Measurements from ENCODE around the gene ARIH2.

ARIH2 gene

DNA sequence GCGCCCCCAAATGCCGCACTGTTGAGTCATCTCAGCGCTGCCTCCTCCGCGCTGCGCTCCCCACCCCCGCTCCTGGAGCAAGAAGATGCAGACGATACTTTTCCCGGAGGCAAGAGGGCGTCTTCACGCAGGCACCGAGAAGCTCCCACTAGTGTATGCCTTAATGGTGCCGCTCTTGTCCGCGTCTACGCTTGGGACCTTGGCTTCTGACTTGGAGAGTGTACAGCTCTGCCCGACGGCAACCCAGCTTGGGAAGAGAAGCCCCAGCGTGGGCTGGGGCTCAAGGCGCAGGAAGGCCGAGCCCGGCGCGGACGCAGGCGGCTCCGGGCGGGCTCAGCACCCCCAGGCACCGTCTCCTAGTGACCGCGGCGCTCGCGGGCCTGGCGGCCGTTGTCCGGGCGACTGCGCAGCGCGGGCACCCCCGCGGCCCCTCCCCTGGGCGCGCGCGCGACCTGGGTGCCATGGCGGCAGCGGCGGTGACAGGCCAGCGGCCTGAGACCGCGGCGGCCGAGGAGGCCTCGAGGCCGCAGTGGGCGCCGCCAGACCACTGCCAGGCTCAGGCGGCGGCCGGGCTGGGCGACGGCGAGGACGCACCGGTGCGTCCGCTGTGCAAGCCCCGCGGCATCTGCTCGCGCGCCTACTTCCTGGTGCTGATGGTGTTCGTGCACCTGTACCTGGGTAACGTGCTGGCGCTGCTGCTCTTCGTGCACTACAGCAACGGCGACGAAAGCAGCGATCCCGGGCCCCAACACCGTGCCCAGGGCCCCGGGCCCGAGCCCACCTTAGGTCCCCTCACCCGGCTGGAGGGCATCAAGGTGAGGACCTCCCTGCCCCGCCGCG, 71.4 kb downstream of the ARIH2 start, which contains the start of gene P4HTM:
P4HTM (plus strand) TSS at position 446 of the 840 bp plus-strand sequence; CDS start at position 462, 16 bp downstream.
- Histone ChIP-seq H3K27me3 (ENCODE audit: insufficient read depth, low read length) (no peaks in the 10 kb centered on the region), H3K9me3 (ENCODE audit: low read length) (no peaks in the 10 kb centered on the region), H3K4me1 (ENCODE audit: insufficient read depth, low read length) (peaks cover 19% of the 10 kb centered on the region), H2AFZ (ENCODE audit: low read depth, low read length) (peak within 1 kb of the TSS; percentile 53), H3K4me3 (ENCODE audit: low read length) (peak within 1 kb of the TSS; percentile 65), H3K36me3 (ENCODE audit: insufficient read depth, low read length) (peaks cover 11% of the 10 kb centered on the region)

DNA sequence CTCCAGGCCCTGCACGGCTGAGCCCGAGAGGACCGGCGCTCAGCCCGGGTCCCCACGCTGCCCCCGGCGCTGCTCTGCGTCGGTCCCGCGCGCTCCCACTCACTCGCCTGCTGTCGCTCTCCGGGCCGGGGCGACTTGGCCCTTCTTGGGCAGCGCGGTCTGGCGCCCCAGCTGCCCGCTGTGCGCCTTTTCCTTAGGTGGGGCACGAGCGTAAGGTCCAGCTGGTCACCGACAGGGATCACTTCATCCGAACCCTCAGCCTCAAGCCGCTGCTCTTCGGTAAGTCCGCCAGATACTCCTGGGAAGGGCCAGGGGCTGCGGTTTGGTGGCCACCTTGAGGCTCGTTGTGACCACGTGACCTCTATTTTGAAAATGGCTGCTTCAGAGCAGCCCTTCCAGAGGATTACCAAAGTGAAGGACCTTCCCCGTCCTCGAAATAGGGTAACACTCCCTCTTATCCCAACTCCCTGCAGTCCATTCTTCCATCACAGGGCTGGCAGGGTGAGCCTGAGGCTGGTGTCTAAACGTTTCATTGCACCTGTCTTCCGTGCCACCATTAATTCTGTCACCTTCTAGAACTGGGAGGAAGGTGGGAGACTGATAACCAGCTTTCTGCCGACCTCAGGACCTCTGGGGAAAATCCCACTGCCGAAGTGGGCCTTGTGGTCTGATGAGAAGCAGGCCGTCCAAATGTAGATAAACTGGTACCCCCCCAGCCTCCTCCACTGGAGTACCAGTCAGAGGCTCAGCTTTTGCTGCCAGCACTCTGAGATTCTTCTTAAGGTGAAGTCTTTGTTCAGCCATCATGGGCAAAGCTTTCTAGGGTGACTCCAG, 72.2 kb downstream of the ARIH2 start:
- Histone ChIP-seq H3K36me3 (ENCODE audit: insufficient read depth, low read length) (peaks cover 5% of the 10 kb centered on the region), H3K9me3 (ENCODE audit: low read length) (no peaks in the 10 kb centered on the region), H3K27me3 (ENCODE audit: insufficient read depth, low read length) (no peaks in the 10 kb centered on the region), H3K4me3 (ENCODE audit: low read length) (peak overlapping the region; percentile 65), H2AFZ (ENCODE audit: low read depth, low read length) (peak overlapping the region; percentile 53), H3K4me1 (ENCODE audit: insufficient read depth, low read length) (peaks cover 19% of the 10 kb centered on the region)

DNA sequence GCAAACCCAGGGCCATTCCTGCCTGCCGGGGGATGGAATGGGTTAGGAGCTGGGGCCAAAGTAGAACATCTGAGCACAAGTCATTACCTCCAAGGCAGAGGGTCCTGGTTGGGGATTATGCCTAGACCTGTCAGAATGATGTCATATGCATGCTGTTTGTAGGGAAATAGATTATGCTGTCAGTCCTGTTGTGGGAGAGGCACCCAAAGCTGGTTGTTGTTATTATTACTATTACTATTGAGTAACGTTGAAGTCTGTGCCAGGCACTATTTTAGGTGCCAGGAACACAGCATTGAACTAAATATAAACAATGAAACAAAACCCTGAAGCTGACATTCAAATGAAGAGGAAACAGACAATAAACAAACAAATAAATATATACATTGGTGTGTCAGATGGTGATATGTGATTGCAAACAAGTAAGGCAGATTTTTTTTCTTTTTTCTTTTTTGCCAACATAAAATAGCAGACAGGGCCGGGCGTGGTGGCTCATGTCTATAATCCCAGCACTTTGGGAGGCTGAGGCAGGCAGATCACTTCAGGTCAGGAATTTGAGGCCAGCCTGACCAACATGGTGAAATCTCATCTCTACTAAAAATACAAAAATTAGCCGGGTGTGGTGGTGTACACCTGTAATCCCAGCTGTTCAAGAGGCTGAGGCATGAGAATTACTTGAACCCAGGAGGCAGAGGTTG, 73.4 kb downstream of the ARIH2 start:
- Histone ChIP-seq H3K4me1 (ENCODE audit: insufficient read depth, low read length) (peaks cover 23% of the 10 kb centered on the region), H3K4me3 (ENCODE audit: low read length) (no peak overlapping the region), H3K36me3 (ENCODE audit: insufficient read depth, low read length) (peaks cover 5% of the 10 kb centered on the region), H3K27me3 (ENCODE audit: insufficient read depth, low read length) (no peaks in the 10 kb centered on the region), H3K9me3 (ENCODE audit: low read length) (no peaks in the 10 kb centered on the region), H2AFZ (ENCODE audit: low read depth, low read length) (no peak overlapping the region)

DNA sequence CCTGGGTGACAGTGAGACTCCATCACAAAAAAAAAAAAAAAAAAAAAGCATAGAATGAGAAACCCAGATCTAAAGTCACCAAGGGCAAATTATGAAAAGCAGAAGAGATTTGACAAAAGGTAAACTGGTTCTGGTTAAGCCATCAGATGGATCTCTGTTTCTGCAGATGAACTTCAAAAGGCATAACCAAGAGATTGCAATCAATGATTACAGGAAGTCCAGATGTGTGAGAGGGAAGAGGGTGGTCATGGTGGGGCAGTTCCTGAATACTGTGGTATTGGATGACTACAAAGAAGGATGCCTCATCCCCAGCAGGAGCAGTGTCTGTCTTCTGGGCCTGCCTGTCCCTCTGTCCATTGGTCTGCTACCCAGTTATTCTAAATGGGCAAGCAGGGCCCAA, 75.2 kb downstream of the ARIH2 start:
- Histone ChIP-seq H2AFZ (ENCODE audit: low read depth, low read length) (no peak overlapping the region), H3K36me3 (ENCODE audit: insufficient read depth, low read length) (peaks cover 5% of the 10 kb centered on the region), H3K9me3 (ENCODE audit: low read length) (no peaks in the 10 kb centered on the region), H3K27me3 (ENCODE audit: insufficient read depth, low read length) (no peaks in the 10 kb centered on the region), H3K4me3 (ENCODE audit: low read length) (no peak overlapping the region), H3K4me1 (ENCODE audit: insufficient read depth, low read length) (peaks cover 41% of the 10 kb centered on the region)

DNA sequence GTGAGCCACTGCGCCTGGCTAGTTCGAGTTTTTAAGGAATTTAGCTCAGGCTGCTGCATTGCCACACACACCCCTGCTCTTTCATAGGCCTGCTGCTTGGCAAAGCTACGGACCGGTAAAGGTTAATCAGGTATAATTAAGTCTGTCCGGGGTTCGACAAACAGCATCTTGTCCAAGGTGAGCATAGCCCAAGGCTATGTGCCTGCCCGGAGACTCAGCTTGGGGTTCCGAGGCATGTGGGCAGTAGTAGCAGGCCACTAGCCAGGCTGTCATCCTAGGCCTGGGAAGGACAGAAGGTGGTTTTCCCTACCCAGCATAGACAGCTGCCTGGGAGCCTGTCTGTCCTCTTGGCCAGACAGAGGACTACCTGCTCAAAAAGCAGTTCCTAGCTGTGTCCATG, 78.0 kb downstream of the ARIH2 start:
- Histone ChIP-seq H3K4me1 (ENCODE audit: insufficient read depth, low read length) (peaks cover 36% of the 10 kb centered on the region), H2AFZ (ENCODE audit: low read depth, low read length) (no peak overlapping the region), H3K9me3 (ENCODE audit: low read length) (no peaks in the 10 kb centered on the region), H3K36me3 (ENCODE audit: insufficient read depth, low read length) (peaks cover 5% of the 10 kb centered on the region), H3K4me3 (ENCODE audit: low read length) (no peak overlapping the region), H3K27me3 (ENCODE audit: insufficient read depth, low read length) (no peaks in the 10 kb centered on the region)

DNA sequence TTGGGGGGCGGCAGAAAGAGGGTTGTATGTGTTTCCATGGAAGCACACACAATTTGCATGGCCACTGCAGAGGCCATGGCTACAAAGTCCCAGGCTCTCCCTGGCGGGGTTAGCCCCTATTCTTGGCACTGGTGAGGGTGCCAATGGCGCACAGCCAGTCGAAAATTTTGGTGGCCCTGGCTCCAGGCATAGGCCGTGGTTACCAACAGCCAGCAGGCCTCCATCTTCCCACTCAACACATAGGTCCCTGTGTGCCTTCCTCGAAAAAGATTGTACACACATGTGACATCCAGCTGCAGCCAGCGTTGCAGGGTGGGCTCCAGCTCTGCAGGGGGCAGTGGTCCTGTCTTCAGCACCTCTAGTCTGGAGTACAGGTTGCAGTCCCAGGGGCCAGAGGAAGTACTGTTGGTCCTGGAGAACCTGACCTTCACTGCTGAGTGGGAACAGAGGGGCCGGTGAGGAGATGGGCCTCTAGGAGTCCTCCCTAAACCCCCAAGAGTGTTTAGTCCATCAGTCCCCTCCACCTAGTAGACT, 78.5 kb downstream of the ARIH2 start:
- Histone ChIP-seq H3K9me3 (ENCODE audit: low read length) (no peaks in the 10 kb centered on the region), H3K36me3 (ENCODE audit: insufficient read depth, low read length) (peaks cover 5% of the 10 kb centered on the region), H3K4me3 (ENCODE audit: low read length) (no peak overlapping the region), H3K27me3 (ENCODE audit: insufficient read depth, low read length) (no peaks in the 10 kb centered on the region), H2AFZ (ENCODE audit: low read depth, low read length) (no peak overlapping the region), H3K4me1 (ENCODE audit: insufficient read depth, low read length) (peaks cover 34% of the 10 kb centered on the region)

DNA sequence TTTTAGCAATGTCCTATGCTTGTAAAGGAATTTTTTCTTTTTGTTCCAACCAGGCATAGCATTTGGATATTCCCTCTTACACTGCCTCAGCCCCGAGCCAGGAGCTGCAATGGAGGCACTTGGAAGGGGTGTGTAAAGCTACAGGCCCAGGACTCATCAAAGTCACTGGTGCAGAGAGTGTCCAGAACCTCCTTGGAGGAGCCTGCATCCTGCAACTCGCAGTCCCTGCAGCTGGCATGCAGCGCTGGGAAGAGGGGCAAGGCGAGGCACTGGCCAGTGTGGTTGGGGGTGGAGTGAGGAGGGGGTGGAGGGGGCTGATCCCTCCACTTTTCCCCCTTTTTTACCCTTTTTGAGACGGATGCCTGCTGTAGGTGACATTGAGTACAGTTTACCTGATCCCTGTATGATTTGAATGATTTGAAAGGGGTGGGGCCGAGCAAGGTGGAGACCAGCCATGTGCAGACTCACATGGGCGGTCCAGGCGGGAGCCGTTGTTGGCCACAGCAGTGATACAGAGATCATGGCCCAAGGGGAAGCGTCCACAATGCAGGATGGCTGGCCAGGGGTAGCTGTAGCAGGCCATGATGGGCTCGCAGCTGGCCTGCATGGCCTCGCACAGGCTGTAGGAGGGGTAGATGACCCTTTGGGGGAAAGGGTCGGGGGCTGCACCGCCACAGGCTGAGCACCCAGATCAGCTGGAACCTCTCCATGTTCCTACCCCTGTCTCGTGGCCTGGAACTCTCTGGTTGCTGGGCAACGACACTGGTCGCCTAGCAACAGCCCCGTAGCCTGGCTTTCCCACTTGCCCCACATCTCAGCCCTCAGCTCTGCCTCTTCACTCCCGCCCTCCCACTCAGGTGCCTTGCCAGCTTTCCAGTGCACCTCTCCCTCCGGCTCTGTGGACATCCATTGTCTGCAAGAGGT, 79.3 kb downstream of the ARIH2 start:
- H3K4me3 ChIP-seq (ENCODE audit: low read length) = no peak overlapping the region
- H3K9me3 ChIP-seq (ENCODE audit: low read length) = no peaks in the 10 kb centered on the region
- H3K4me1 ChIP-seq (ENCODE audit: insufficient read depth, low read length) = peaks cover 34% of the 10 kb centered on the region
- H2AFZ ChIP-seq (ENCODE audit: low read depth, low read length) = no peak overlapping the region
- H3K27me3 ChIP-seq (ENCODE audit: insufficient read depth, low read length) = no peaks in the 10 kb centered on the region
- peaks cover 5% of the 10 kb centered on the region for H3K36me3 ChIP-seq (ENCODE audit: insufficient read depth, low read length)

DNA sequence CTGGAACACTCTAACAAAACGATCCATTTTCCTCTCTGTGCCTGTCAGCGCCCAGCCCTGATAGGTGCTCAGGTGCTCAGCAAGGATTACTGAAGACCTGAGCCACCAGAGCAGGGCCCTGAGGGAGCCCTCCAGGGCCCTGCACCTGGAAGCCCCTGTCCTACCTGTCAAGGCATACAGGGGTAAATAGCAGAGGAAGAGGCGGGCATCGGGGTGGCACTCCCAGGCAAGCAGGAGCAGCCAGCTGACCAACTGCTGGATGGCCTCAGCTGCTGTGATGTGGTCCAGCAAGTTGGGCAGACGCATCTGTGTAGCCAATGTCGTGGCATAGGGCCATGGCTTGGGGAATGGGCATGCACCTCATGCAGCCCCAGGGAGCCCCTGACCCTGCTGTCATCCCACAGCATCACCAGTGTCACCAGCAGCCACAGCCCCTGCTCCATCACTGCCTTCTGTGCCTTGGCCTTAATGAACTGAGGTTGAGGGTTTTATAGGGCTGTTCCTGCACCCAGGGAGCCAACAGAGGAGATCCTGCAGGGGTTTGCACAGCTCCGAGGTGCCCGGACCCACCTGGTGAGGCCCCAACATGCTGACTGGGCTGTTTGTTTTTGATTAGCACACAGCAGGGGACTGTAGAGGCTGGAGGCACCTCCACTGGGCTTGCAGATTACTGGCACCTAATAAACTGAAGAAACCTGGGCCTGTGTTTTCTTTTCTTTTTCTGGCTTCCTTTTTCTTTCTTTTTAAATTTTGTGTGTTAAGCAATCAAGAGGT, 80.6 kb downstream of the ARIH2 start:
- no peak overlapping the region for H3K4me3 ChIP-seq (ENCODE audit: low read length)
- peaks cover 3% of the 10 kb centered on the region for H3K36me3 ChIP-seq (ENCODE audit: insufficient read depth, low read length)
- H3K9me3 ChIP-seq (ENCODE audit: low read length) = no peaks in the 10 kb centered on the region
- H2AFZ ChIP-seq (ENCODE audit: low read depth, low read length) = no peak overlapping the region
- H3K4me1 ChIP-seq (ENCODE audit: insufficient read depth, low read length) = peaks cover 34% of the 10 kb centered on the region
- no peaks in the 10 kb centered on the region for H3K27me3 ChIP-seq (ENCODE audit: insufficient read depth, low read length)

DNA sequence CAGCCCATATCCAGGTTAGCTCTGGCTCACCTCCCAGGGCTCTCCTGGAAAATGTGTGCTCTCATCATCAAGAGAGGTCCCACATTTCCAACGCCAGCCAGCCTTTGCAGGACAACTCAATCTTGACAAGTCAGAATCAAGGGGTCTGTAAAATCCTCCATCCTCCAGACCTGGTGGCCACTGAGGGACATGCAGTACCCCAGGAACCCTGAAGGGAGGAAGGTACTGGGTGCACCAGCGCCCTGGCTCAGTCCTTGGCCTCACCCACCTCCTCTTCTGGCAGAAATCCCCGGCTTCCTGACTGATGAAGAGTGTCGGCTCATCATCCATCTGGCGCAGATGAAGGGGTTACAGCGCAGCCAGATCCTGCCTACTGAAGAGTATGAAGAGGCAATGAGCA, 82.5 kb downstream of the ARIH2 start:
- H3K36me3 ChIP-seq (ENCODE audit: insufficient read depth, low read length) = no peaks in the 10 kb centered on the region
- peaks cover 36% of the 10 kb centered on the region for H3K4me1 ChIP-seq (ENCODE audit: insufficient read depth, low read length)
- H3K4me3 ChIP-seq (ENCODE audit: low read length) = no peak overlapping the region
- H3K9me3 ChIP-seq (ENCODE audit: low read length) = no peaks in the 10 kb centered on the region
- H2AFZ ChIP-seq (ENCODE audit: low read depth, low read length) = no peak overlapping the region
- H3K27me3 ChIP-seq (ENCODE audit: insufficient read depth, low read length) = no peaks in the 10 kb centered on the region

DNA sequence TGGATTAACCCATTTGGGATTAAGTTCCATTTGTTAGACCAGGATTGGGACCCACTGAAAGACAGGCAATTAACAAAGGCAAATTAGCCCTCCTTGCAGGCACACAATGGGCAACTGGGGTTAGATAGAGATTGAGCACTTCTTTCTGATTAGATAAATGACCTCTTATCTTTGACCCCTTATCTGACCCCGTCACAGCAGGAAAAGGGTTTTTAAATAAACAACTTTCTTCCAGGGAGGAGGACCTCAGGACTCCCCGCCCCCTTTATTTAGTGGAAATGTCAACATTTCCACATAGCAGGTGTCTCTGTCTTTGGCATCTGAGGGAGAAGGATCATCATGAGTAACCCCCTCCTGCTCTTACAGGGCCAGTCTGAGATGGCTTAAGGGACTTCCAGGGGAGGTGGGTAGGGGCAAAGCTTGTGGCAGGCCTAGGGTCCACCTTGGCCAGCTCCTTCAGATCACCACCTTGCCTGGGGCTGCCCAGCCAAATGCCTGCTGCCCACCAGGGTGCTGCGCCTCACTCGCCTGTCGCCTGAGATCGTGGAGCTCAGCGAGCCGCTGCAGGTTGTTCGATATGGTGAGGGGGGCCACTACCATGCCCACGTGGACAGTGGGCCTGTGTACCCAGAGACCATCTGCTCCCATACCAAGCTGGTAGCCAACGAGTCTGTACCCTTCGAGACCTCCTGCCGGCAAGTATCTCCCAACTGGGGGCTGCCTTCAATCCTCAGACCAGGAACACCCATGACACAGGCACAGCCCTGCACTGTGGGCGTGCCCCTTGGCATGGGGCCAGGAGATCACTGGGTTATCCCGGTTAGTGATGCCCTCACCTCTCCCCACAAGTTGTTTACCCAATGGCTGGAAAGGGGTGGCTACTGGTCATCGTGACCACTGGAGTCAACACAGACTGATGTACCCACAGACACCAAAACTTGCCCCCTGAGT, 86.0 kb downstream of the ARIH2 start:
- H2AFZ ChIP-seq (ENCODE audit: low read depth, low read length) = no peak overlapping the region
- H3K4me1 ChIP-seq (ENCODE audit: insufficient read depth, low read length) = peaks cover 20% of the 10 kb centered on the region
- H3K36me3 ChIP-seq (ENCODE audit: insufficient read depth, low read length) = peaks cover 2% of the 10 kb centered on the region
- no peaks in the 10 kb centered on the region for H3K9me3 ChIP-seq (ENCODE audit: low read length)
- no peak overlapping the region for H3K4me3 ChIP-seq (ENCODE audit: low read length)
- no peaks in the 10 kb centered on the region for H3K27me3 ChIP-seq (ENCODE audit: insufficient read depth, low read length)

DNA sequence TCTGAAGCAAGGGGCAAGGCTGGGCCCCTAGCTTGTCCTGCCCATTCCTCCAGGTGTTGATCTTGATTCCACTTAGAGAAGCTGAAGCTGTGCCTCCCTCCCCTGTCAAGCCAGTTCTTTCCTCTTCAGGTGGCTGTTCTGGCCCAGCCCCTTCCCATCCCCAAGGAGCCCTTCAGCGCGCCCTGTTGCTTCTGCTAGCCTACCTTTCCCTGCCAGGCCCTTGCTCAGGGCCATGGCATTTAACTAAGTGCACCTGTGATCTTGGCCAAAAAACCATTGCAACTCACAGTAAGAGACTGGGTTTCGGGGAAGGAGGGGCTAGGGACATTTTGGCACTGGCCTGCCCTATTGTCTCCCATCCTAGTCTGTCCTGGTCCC, 86.7 kb downstream of the ARIH2 start:
- H3K36me3 ChIP-seq (ENCODE audit: insufficient read depth, low read length) = peaks cover 2% of the 10 kb centered on the region
- no peaks in the 10 kb centered on the region for H3K9me3 ChIP-seq (ENCODE audit: low read length)
- H3K27me3 ChIP-seq (ENCODE audit: insufficient read depth, low read length) = no peaks in the 10 kb centered on the region
- H3K4me1 ChIP-seq (ENCODE audit: insufficient read depth, low read length) = peaks cover 17% of the 10 kb centered on the region
- H3K4me3 ChIP-seq (ENCODE audit: low read length) = no peak overlapping the region
- no peak overlapping the region for H2AFZ ChIP-seq (ENCODE audit: low read depth, low read length)

Measured in neuron (in vitro differentiated cells).